GM12874 (cell line): ENCODE results near the gene MRPS17.

Experiments used
- CTCF ChIP-seq: IDR thresholded peaks from 2 replicates; pipeline ENCODE4 v1.5.1; 2011; ENCODE audit warnings: low read depth, mild to moderate bottlenecking, control low read depth, low read length, moderate library complexity; ENCODE audit not compliant: insufficient read depth

The MRPS17 gene

GRCh38 chr7:55946545-55946944 lies 5.1 kb upstream of the MRPS17 start:
- TF ChIP-seq CTCF, result no peak

- TF ChIP-seq CTCF, result no peak
Observed at GRCh38 chr7:55953707-55954475, 2.2 kb downstream of the MRPS17 start.

GRCh38 chr7:55957190-55957589 lies 5.5 kb downstream of the MRPS17 start:
- no peak for TF ChIP-seq CTCF

GRCh38 chr7:55962014-55962413 lies 10.3 kb downstream of the MRPS17 start:
- TF ChIP-seq CTCF, result no peak

- TF ChIP-seq CTCF, result no peak
Observed at GRCh38 chr7:55963584-55964168, 12.0 kb downstream of the MRPS17 start.

GRCh38 chr7:55964261-55965099 lies 12.8 kb downstream of the MRPS17 start, which contains the start of gene NIPSNAP2:
NIPSNAP2 (plus strand) TSS chr7:55964585; CDS start chr7:55964610, 25 bp downstream.
- peak; percentile 69 for TF ChIP-seq CTCF

GRCh38 chr7:55965100-55965470 lies 13.4 kb downstream of the MRPS17 start:
- TF ChIP-seq CTCF, result no peak
